ENCODE measurements around the gene KIAA1217.

GRCh38 chr10:24254180-24254579, 45.2 kb downstream of the KIAA1217 start:
- TF ChIP-seq POLR2AphosphoS5 (IDR thresholded peaks at IDR 0.05; ENCODE audit: low read depth, low read length): no peak
- TF ChIP-seq TAF1 (IDR thresholded peaks at IDR 0.05; ENCODE audit: borderline replicate concordance, insufficient read depth, low read length): no peak
- TF ChIP-seq SIN3A (IDR thresholded peaks at IDR 0.05; ENCODE audit: borderline replicate concordance, insufficient read depth, low read length): no peak

Measured in PFSK-1 (cell line).